Mesodermal cell (in vitro differentiated cells): ENCODE results near the gene LEMD1.

Experiments used
- H3K27ac ChIP-seq: 2 replicates; pipeline ENCODE4 v1.7.0; 2013; ENCODE audit warnings: mild to moderate bottlenecking, low read depth, low read length, moderate library complexity; ENCODE audit not compliant: severe bottlenecking
- H3K36me3 ChIP-seq: 2 replicates; pipeline ENCODE4 v1.7.1; 2013; ENCODE audit warnings: mild to moderate bottlenecking, low read length, moderate library complexity; ENCODE audit not compliant: control insufficient read depth, insufficient read depth
- H3K4me1 ChIP-seq: one replicate; pipeline ENCODE4 v1.7.1; 2013; ENCODE audit warnings: mild to moderate bottlenecking, low read length; ENCODE audit not compliant: insufficient read depth, control insufficient read depth, poor library complexity, severe bottlenecking
- H3K4me3 ChIP-seq: 2 replicates; pipeline ENCODE4 v1.7.0; 2013; ENCODE audit warnings: low read length, control low read depth, mild to moderate bottlenecking; ENCODE audit not compliant: insufficient read depth, poor library complexity, severe bottlenecking; ENCODE audit errors: extremely low read depth
- H3K9me3 ChIP-seq: 2 replicates; pipeline ENCODE4 v1.7.1; 2013; ENCODE audit warnings: mild to moderate bottlenecking, low read length, moderate library complexity; ENCODE audit not compliant: control insufficient read depth
- WGBS, 2 experiments: methylation state at CpG; one replicate each; pipeline ENCODE4 v1.1.5; 2013; ENCODE audit warnings: missing lambda C conversion rate in 2 of 2; ENCODE audit not compliant: insufficient coverage in 2 of 2; 5-methylcytosine and 5-hydroxymethylcytosine counted together

The LEMD1 gene

DNA sequence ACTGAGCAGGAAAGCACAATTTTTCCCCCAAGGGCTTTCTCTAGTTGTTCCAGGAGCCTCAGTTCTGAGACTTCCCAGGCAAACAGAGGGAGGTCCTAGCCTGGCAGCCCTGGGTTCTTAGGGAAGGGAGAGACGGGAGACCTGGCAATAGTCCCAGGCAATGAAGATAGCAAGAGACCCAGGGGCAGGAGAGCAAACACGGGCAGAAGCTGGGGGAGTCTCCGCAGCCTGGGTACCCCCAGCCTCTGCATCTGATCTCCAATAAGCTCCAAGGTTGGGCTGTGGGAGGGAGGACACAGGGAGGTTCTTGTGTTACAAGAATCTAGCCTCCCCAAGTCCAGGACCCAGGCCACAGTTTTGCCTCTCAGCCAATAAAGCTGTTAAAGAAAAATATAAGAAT, 31.6 kb upstream of the LEMD1 start:
- WGBS, 2 experiments, result 68 to 85% methylated on average over 2 of the region's 3 CpGs
- no peaks in the 10 kb centered on the region for H3K36me3 ChIP-seq
- H3K4me3 ChIP-seq, result no peak overlapping the region
- no peaks in the 10 kb centered on the region for H3K9me3 ChIP-seq
- peaks cover 47% of the 10 kb centered on the region for H3K4me1 ChIP-seq
- H3K27ac ChIP-seq, result no peak overlapping the region

DNA sequence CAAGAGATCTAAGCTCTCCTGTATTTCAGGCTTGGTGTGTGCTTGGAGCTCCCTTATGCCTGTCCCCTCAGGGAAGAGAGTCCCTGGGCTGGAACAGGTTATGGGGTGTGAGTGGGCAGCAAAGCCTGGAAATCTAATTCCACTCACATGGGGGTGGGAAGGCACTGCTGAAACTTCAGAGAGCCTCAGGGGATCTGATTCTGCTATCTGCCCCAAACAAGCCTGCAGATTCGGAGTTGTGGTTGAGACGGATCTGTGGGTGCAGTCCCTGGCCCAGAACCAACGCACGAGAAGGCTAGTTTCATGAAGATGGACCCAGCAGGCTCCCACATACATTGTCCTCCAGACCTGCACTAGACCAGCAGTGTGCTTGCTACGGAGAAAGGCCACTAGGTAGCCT, 31.1 kb upstream of the LEMD1 start:
- Histone ChIP-seq H3K4me3 (no peak overlapping the region), H3K27ac (no peak overlapping the region), H3K4me1 (peaks cover 52% of the 10 kb centered on the region), H3K36me3 (no peaks in the 10 kb centered on the region), H3K9me3 (no peaks in the 10 kb centered on the region)
- 93 to 98% methylated on average over 4 to 5 of the region's 5 CpGs for WGBS, 2 experiments

DNA sequence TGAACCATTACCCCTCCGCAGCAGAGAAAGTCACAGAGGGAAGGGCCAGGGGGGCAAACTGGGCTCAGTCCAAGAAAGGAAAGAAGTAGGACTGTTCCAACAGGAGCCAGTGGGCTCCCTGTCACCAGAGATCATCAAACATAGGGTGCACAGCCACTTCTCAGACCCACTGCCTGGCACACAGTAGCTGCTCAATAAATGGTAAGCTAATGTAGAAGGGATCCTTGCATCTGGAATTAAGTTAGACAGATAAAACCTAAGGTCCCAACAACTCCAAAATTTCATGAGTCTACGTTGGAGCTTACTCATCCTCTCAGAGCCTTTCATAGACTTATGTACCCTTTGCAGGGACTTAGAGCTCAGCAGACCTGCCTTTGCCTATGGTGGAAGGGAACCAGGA, 30.5 kb upstream of the LEMD1 start:
- no peaks in the 10 kb centered on the region for H3K36me3 ChIP-seq
- H3K4me1 ChIP-seq, result peaks cover 57% of the 10 kb centered on the region
- 90 to 100% methylated on average over 2 of the region's 2 CpGs for WGBS, 2 experiments

GRCh38 chr1:205451759-205452164, 29.9 kb upstream of the LEMD1 start:
- no peaks in the 10 kb centered on the region for H3K36me3 ChIP-seq
- H3K4me3 ChIP-seq, result no peak overlapping the region
- 0 to 37% methylated on average over 1 to 2 of the region's 2 CpGs for WGBS, 2 experiments
- peak overlapping the region; percentile 74 for H3K27ac ChIP-seq
- no peaks in the 10 kb centered on the region for H3K9me3 ChIP-seq
- peaks cover 63% of the 10 kb centered on the region for H3K4me1 ChIP-seq

More for the DNA sequence above, 30.5 kb upstream of the LEMD1 start:
- H3K27ac ChIP-seq, result no peak overlapping the region
- H3K9me3 ChIP-seq, result no peaks in the 10 kb centered on the region
- no peak overlapping the region for H3K4me3 ChIP-seq

GRCh38 chr1:205451202-205451601, 29.3 kb upstream of the LEMD1 start:
- no peaks in the 10 kb centered on the region for H3K36me3 ChIP-seq
- 10 to 29% methylated on average over 1 to 2 of the region's 5 CpGs for WGBS, 2 experiments
- peaks cover 68% of the 10 kb centered on the region for H3K4me1 ChIP-seq
- H3K4me3 ChIP-seq, result no peak overlapping the region
- peak overlapping the region; percentile 74 for H3K27ac ChIP-seq
- H3K9me3 ChIP-seq, result no peaks in the 10 kb centered on the region

DNA sequence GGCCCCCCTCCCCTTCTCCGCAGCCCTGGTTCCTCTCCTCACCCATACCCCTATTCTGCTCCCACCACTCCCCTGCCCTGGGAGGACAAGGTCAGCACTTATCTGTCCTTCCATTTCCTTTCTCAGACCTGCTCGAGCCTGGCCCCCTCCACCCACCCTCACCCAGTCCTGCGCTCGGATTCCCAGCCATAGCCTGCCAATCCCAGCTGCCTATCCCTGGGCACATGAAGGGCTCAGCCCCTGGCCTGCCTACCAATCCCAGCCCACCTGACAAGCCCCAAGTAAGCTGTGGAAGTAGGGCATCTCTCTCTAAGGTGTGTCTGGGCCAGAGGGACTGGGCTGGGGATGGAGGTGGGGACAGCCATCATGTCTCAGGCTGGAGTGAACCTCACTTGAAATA, 28.6 kb upstream of the LEMD1 start:
- Histone ChIP-seq H3K4me1 (peaks cover 74% of the 10 kb centered on the region), H3K27ac (peak overlapping the region; percentile 74), H3K36me3 (no peaks in the 10 kb centered on the region), H3K9me3 (no peaks in the 10 kb centered on the region), H3K4me3 (peak overlapping the region; percentile 12)
- 5 to 13% methylated on average over 3 of the region's 4 CpGs for WGBS, 2 experiments

DNA sequence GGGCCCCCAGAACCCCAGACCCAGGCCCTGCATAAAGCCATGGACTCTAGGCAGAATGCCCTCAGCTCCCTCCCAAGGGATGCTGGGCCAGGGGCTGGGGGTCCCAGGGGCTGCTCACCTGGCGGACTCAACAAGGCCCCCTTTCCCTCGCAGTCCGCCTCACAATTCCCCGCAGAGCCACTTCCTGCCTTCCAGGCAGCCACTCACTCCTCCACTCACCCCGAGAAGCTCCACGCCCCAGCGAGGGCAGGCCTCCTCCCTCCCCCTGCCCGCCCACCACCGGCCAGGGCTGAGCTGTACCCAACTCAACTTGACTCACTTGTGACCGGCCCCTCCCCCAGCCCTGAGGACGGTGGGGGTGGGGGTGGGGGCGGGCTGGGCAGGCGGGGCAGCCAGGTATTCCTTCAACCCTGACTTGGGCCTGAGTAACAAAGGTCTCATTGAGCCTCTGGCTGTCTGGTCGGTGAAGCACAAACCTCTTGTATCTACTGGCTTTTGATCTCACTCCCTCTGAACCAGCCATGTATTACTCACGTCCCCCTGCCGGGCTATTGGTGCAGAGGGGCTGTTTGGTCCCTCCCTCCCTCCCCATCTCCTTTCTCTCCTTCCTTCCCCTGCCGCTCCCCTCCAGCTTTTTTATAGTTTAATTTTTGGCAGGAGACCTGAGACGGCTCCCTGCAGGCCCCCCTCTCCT, 28.0 kb upstream of the LEMD1 start:
- no peaks in the 10 kb centered on the region for H3K36me3 ChIP-seq
- H3K27ac ChIP-seq, result peak overlapping the region; percentile 85
- H3K9me3 ChIP-seq, result no peaks in the 10 kb centered on the region
- H3K4me3 ChIP-seq, result peak overlapping the region; percentile 50
- 6 to 14% methylated on average over 4 to 9 of the region's 18 CpGs for WGBS, 2 experiments
- H3K4me1 ChIP-seq, result peaks cover 74% of the 10 kb centered on the region

DNA sequence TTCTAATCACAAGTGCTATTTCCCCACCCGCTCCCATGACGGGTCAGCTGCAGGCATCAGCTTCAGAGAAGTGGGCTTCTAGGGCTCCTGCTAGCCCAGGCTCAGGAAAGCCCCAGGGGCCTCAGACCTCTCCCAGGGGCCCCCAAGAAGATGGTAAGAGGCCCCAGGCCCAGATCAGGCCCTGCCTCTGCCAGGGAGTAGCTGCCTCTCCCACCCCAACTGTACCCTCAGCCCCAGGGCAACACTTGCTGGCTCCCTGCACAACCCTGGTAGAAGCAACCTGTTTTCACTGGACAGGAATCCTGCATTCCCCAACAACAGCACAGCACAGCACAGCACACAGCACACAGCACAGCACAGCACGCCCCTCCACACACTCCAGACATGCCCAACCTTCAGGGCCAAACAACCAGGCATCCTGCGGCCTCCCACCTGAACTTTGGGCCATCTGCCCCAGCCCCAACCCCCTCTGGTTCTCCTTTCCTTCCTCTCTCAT, 27.4 kb upstream of the LEMD1 start:
- Histone ChIP-seq H3K9me3 (no peaks in the 10 kb centered on the region), H3K4me1 (peaks cover 74% of the 10 kb centered on the region), H3K4me3 (peak overlapping the region; percentile 50), H3K36me3 (no peaks in the 10 kb centered on the region), H3K27ac (peak overlapping the region; percentile 85)
- whole genome bisulfite sequencing, 2 experiments, result 11 to 48% methylated on average over 1 to 3 of the region's 4 CpGs

- H3K27ac ChIP-seq, result peak overlapping the region; percentile 85
- H3K4me3 ChIP-seq, result peak overlapping the region; percentile 50
- no peaks in the 10 kb centered on the region for H3K36me3 ChIP-seq
- H3K4me1 ChIP-seq, result peaks cover 76% of the 10 kb centered on the region
- H3K9me3 ChIP-seq, result no peaks in the 10 kb centered on the region
- WGBS, 2 experiments, result 33 to 47% methylated on average over 4 to 6 of the region's 6 CpGs
Observed at GRCh38 chr1:205448540-205449253, 26.8 kb upstream of the LEMD1 start.

DNA sequence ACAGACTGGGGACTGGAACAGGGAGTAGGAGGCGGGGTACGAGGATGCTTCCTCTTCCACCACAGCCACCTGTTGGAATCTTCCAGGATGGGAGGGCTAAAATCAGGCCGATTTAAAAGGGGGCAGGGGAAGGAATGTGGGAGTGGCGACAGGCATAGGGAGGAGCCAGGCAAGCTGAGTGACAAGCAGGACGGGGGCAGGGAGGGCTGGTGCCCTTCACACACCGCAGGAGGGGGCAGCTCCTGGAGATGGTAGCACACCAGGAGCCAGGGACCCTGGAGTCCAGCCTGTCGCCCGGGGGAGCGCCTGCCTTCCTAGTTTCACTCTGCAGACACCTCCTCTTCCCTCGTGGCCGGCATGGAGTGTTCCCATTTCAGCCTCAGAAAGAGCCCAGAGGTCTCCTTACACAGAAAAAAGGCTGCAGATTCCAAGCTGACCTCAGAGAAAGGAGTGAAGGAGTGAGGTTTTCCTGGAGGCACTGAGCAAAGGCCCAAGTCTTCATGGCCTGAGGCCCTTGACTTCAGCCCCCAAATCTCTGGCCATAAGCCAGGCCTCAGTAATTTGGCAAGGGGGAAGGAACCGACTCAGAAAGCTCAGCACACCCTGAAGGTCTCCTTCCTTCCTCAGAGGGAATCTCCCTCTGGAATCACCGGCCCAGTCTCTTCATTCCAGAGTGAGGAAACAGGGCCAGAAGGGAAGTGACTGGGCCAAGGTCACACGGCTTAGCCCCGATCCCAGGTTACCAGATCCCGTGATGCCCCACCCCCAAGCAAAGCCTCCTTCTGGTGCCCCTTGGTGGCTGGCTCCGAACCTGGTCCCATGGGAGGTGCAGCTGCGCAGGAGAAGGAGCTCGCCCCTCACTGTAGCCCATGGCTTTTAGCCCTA, 25.8 kb upstream of the LEMD1 start:
- H3K9me3 ChIP-seq, result no peaks in the 10 kb centered on the region
- peak overlapping the region; percentile 50 for H3K4me3 ChIP-seq
- peaks cover 75% of the 10 kb centered on the region for H3K4me1 ChIP-seq
- peak overlapping the region; percentile 0 for H3K27ac ChIP-seq
- WGBS, 2 experiments, result 29 to 51% methylated on average over 11 to 18 of the region's 19 CpGs
- no peaks in the 10 kb centered on the region for H3K36me3 ChIP-seq
